Glutamatergic neuron (in vitro differentiated cells): ENCODE measurements around the gene KRT6B. TPM values are rescaled to one million over a fixed set of nuclear protein-coding genes. Genes with fewer than 3 reads are reported as not detected.

Source experiments
- DNase-seq: peaks from one replicate; pipeline ENCODE4 v3.0.0; 2022
- H3K27ac Mint-ChIP-seq: one replicate; pipeline ENCODE4 v1.8.0; 2020; ENCODE audit warnings: mild to moderate bottlenecking, mixed read lengths, inconsistent platforms; ENCODE audit not compliant: unreplicated experiment
- H3K27me3 Mint-ChIP-seq: one replicate; pipeline ENCODE4 v1.8.0; 2020; ENCODE audit warnings: mild to moderate bottlenecking, moderate library complexity, mixed read lengths, inconsistent platforms; ENCODE audit not compliant: unreplicated experiment
- H3K36me3 Mint-ChIP-seq: one replicate; pipeline ENCODE4 v1.8.0; 2020; ENCODE audit warnings: mild to moderate bottlenecking, mixed read lengths, inconsistent platforms; ENCODE audit not compliant: unreplicated experiment
- H3K4me1 Mint-ChIP-seq: one replicate; pipeline ENCODE4 v1.8.0; 2020; ENCODE audit warnings: mild to moderate bottlenecking, low read depth, mixed read lengths, inconsistent platforms; ENCODE audit not compliant: unreplicated experiment
- H3K4me3 Mint-ChIP-seq: one replicate; pipeline ENCODE4 v1.8.0; 2020; ENCODE audit warnings: mild to moderate bottlenecking, mixed read lengths, inconsistent platforms; ENCODE audit not compliant: unreplicated experiment
- H3K9me3 Mint-ChIP-seq: one replicate; pipeline ENCODE4 v1.8.0; 2020; ENCODE audit warnings: mild to moderate bottlenecking, moderate library complexity, mixed read lengths, inconsistent platforms; ENCODE audit not compliant: unreplicated experiment
- CTCF ChIP-seq: fragments of 200-600 bp; sonication (generic); IDR thresholded peaks from one replicate; pipeline ENCODE4 v1.5.0; 2021; ENCODE audit not compliant: partially characterized antibody, unreplicated experiment
- total RNA-seq: library from RNA; stranded (reverse); fragmentation: NEBNext Ultra II Directional; extraction: Animal tissue kit (Norgen Biotek cat#: 25700); gene quantifications from one replicate; pipeline ENCODE4 v1.2.1, GENCODE V29; 2021; ENCODE audit not compliant: unreplicated experiment

KRT6B gene
- total RNA-seq, 1 donor from 2014 or later = not detected

- H3K9me3 Mint-ChIP-seq = no peaks in the 10 kb centered on the region
- H3K36me3 Mint-ChIP-seq = peaks cover 5% of the 10 kb centered on the region
- TF ChIP-seq CTCF = no peak
- H3K4me1 Mint-ChIP-seq = no peaks in the 10 kb centered on the region
- H3K27me3 Mint-ChIP-seq = peaks cover 5% of the 10 kb centered on the region
- no peak overlapping the region for H3K27ac Mint-ChIP-seq
- no peak for DNase-seq
- H3K4me3 Mint-ChIP-seq = no peak overlapping the region
Observed at GRCh38 chr12:52487211-52487610, 35.3 kb upstream of the KRT6B start.

GRCh38 chr12:52486166-52487105, 34.5 kb upstream of the KRT6B start:
- peaks cover 5% of the 10 kb centered on the region for H3K27me3 Mint-ChIP-seq
- DNase-seq = no peak

GRCh38 chr12:52480073-52480472, 28.1 kb upstream of the KRT6B start:
- H3K36me3 Mint-ChIP-seq = peaks cover 5% of the 10 kb centered on the region
- no peak for DNase-seq
- H3K27me3 Mint-ChIP-seq = peaks cover under 1% of the 10 kb centered on the region
- no peak overlapping the region for H3K27ac Mint-ChIP-seq
- no peak overlapping the region for H3K4me3 Mint-ChIP-seq
- no peaks in the 10 kb centered on the region for H3K4me1 Mint-ChIP-seq
- no peak for TF ChIP-seq CTCF
- peaks cover 3% of the 10 kb centered on the region for H3K9me3 Mint-ChIP-seq

More at GRCh38 chr12:52486166-52487105, 34.5 kb upstream of the KRT6B start:
- Mint-ChIP-seq H3K9me3 (no peaks in the 10 kb centered on the region), H3K4me1 (no peaks in the 10 kb centered on the region), H3K27ac (no peak overlapping the region), H3K36me3 (peaks cover 5% of the 10 kb centered on the region), H3K4me3 (no peak overlapping the region)
- no peak for TF ChIP-seq CTCF

- H3K27ac Mint-ChIP-seq = no peak overlapping the region
- peaks cover 5% of the 10 kb centered on the region for H3K27me3 Mint-ChIP-seq
- no peak for TF ChIP-seq CTCF
- peaks cover 3% of the 10 kb centered on the region for H3K9me3 Mint-ChIP-seq
- H3K4me1 Mint-ChIP-seq = no peaks in the 10 kb centered on the region
- peaks cover 5% of the 10 kb centered on the region for H3K36me3 Mint-ChIP-seq
- no peak for DNase-seq
- no peak overlapping the region for H3K4me3 Mint-ChIP-seq
Observed at GRCh38 chr12:52477651-52478050, 25.7 kb upstream of the KRT6B start.

GRCh38 chr12:52474212-52474611, 22.3 kb upstream of the KRT6B start:
- Mint-ChIP-seq H3K9me3 (peaks cover 1% of the 10 kb centered on the region), H3K4me1 (peaks cover 1% of the 10 kb centered on the region), H3K27me3 (peaks cover 9% of the 10 kb centered on the region), H3K4me3 (no peak overlapping the region), H3K27ac (no peak overlapping the region), H3K36me3 (peaks cover 13% of the 10 kb centered on the region)
- no peak for DNase-seq
- no peak for TF ChIP-seq CTCF
